Measurements from ENCODE around the gene SRF. TPM values are rescaled to one million over a fixed set of nuclear protein-coding genes. Genes with fewer than 3 reads are reported as not detected.

Gene SRF
- total and polyA plus RNA-seq, 2 of the 4 experiments (the other 2 are of a cell fraction) = 20.6 to 56.3 TPM

DNA sequence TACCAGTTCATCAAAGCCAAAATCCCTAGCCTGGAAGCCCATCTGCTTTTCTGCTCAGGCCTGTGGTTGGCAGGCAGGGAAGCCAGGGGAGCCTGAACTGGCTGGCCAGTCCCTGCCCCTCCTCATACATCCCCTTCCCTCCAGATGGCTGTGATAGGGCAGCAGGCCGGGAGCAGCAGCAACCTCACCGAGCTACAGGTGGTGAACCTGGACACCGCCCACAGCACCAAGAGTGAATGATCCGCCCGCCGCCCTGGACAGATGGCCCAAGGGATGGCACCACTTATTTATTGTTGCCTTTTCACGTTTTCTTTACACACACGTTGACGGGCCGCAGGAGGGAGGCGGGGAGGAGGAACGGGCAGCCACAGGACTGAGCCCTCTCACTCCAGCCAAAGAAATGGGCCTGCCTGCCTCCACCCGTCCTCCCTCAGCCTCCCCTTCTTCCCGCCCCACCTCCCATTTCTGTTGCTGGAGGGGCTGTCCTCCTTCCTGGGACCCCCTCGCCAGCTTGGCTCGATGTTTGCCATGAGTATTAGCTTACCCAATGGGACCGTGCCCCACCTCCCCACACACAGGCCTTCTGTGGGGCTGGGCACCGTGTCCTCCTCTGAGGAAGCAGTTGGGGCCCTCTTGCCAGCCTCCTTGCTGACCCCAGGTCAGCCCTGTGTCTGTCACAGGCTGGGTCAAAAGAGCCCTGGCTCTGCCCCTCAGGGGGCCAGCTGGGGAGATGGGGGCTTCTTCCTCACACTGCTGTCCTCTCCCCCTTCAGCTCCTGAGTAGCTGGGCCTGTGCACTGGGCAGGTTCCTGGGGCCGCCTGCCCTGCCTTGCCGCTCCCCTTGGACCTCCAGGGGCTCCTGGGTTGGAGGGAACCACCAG is 8.1 kb downstream of the SRF start:
- Histone ChIP-seq H3K9me1 (ENCODE audit: insufficient read depth, low read length) (peaks cover 11% of the 10 kb centered on the region), H2AFZ (replicated peaks; ENCODE audit: low read length, poor library complexity) (no peak overlapping the region), H3K23ac (ENCODE audit: low read depth, low read length) (no peak overlapping the region), H2BK15ac (ENCODE audit: low read depth, low read length) (no peak overlapping the region), H3K4me2 (ENCODE audit: low read depth, low read length) (no peak overlapping the region), H2BK20ac (ENCODE audit: low read depth, low read length) (no peak overlapping the region), H3K9ac (ENCODE audit: low read depth, low read length) (no peak overlapping the region), H3K79me1 (ENCODE audit: low read depth in 1 of 2, low read length in 2 of 2) (peaks cover 25 to 68% of the 10 kb centered on the region in 2 experiments), H3K18ac (ENCODE audit: low read depth, low read length) (no peak overlapping the region), H4K8ac (ENCODE audit: low read depth in 2 of 2, low read length in 2 of 2) (no peak overlapping the region), H4K5ac (ENCODE audit: low read depth, low read length) (no peak overlapping the region), H3K9me3 (ENCODE audit: control insufficient read depth, insufficient read depth, low read length) (no peaks in the 10 kb centered on the region), H3K4me1 (ENCODE audit: control insufficient read depth, insufficient read depth, low read length) (peaks cover 9% of the 10 kb centered on the region), H2BK5ac (ENCODE audit: low read depth, low read length, poor library complexity, severe bottlenecking) (no peak overlapping the region), H3K14ac (replicated peaks; ENCODE audit: low read depth, low read length) (no peak overlapping the region), H3K56ac (ENCODE audit: extremely low read depth, insufficient read depth, low read length) (no peak overlapping the region), H4K20me1 (ENCODE audit: insufficient read depth, low read length) (peaks cover 21% of the 10 kb centered on the region), H2BK120ac (ENCODE audit: low read depth, low read length) (no peak overlapping the region), H3K4ac (ENCODE audit: low read depth, low read length) (no peak overlapping the region), H3K4me3 (ENCODE audit: insufficient read depth, low read depth, low read length) (no peak overlapping the region), H3K27me3 (ENCODE audit: control insufficient read depth, insufficient read depth, low read length) (no peaks in the 10 kb centered on the region), H3K36me3 (ENCODE audit: control insufficient read depth, insufficient read depth, low read length) (peaks cover 42% of the 10 kb centered on the region), H2AK9ac (replicated peaks; ENCODE audit: low read depth, low read length, poor library complexity) (no peak overlapping the region), H4K91ac (ENCODE audit: insufficient read depth, low read depth, low read length) (no peak overlapping the region), H3K27ac (ENCODE audit: insufficient read depth, low read length) (no peak overlapping the region), H2AK5ac (ENCODE audit: low read depth, low read length) (no peak overlapping the region)
- TF ChIP-seq FOS (IDR thresholded peaks at IDR 0.05; ENCODE audit: low read depth, low read length) (no peak), RAD21 (IDR thresholded peaks at IDR 0.05; ENCODE audit: low read length) (no peak), POLR2A (IDR thresholded peaks at IDR 0.05; ENCODE audit: low read depth, low read length) (no peak), CHD1 (IDR thresholded peaks at IDR 0.05; ENCODE audit: low read depth, low read length) (no peak), MAFK (IDR thresholded peaks at IDR 0.05; ENCODE audit: low read depth, low read length) (no peak), BHLHE40 (IDR thresholded peaks at IDR 0.05; ENCODE audit: low read depth, low read length) (no peak), RCOR1 (IDR thresholded peaks at IDR 0.05; ENCODE audit: insufficient replicate concordance, low read length) (no peak), MXI1 (IDR thresholded peaks at IDR 0.05; ENCODE audit: borderline replicate concordance, low read depth, low read length) (no peak), MAZ (IDR thresholded peaks at IDR 0.05; ENCODE audit: borderline replicate concordance, low read depth, low read length) (no peak), CEBPB (IDR thresholded peaks at IDR 0.05; ENCODE audit: low read depth, low read length) (no peak), RFX5 (IDR thresholded peaks at IDR 0.05; ENCODE audit: low read depth, low read length) (no peak), NFE2L2 (IDR thresholded peaks at IDR 0.05; ENCODE audit: low read depth, low read length) (no peak)
- TF ChIP-seq, protein P1, sequence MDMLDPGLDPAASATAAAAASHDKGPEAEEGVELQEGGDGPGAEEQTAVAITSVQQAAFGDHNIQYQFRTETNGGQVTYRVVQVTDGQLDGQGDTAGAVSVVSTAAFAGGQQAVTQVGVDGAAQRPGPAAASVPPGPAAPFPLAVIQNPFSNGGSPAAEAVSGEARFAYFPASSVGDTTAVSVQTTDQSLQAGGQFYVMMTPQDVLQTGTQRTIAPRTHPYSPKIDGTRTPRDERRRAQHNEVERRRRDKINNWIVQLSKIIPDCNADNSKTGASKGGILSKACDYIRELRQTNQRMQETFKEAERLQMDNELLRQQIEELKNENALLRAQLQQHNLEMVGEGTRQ (IDR thresholded peaks at IDR 0.05; ENCODE audit: low read depth, low read length) = no peak
- TF ChIP-seq, protein P2, sequence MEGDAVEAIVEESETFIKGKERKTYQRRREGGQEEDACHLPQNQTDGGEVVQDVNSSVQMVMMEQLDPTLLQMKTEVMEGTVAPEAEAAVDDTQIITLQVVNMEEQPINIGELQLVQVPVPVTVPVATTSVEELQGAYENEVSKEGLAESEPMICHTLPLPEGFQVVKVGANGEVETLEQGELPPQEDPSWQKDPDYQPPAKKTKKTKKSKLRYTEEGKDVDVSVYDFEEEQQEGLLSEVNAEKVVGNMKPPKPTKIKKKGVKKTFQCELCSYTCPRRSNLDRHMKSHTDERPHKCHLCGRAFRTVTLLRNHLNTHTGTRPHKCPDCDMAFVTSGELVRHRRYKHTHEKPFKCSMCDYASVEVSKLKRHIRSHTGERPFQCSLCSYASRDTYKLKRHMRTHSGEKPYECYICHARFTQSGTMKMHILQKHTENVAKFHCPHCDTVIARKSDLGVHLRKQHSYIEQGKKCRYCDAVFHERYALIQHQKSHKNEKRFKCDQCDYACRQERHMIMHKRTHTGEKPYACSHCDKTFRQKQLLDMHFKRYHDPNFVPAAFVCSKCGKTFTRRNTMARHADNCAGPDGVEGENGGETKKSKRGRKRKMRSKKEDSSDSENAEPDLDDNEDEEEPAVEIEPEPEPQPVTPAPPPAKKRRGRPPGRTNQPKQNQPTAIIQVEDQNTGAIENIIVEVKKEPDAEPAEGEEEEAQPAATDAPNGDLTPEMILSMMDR (conservative IDR thresholded peaks at IDR 0.05; ENCODE audit: low read depth, low read length) = no peak
- ChIA-PET POLR2A (ENCODE audit: unreplicated experiment) (no interaction called here), CTCF (interaction anchor here (0.6 kb wide), 1 partner anchor 15 kb away, joined by 3 read pairs; no protein-coding TSS in a partner anchor)
- in situ Hi-C loops (cut with MboI; ENCODE audit: low sequenced_read_pairs) = no loop called here
- dilution Hi-C loops (cut with HindIII; ENCODE audit: low sequenced_read_pairs, unreplicated experiment) = no loop called here
- no peak for DNase-seq
- no peak for ATAC-seq (ENCODE audit: low read depth)
- intact Hi-C loops (cut with micrococcal nuclease) = no loop called here
- 100% methylated on average over 2 of the region's 20 CpGs; no CpG with 5 or more reads in 1 of the 2 experiments for WGBS, 2 experiments (ENCODE audit: extremely low coverage in 2 of 2, insufficient read length in 1 of 2)
- BruUV-seq (replicated peaks) = no TSS peak

Measured in IMR-90 (cell line).